ENCODE data around the gene C3orf20.
"Not testable (repeated sequence)": the region's sequence is repeated elsewhere in the genome, so short reads cannot be mapped to it uniquely, and the experiment has no call there.

The C3orf20 gene

GRCh38 chr3:14796403-14797077 lies 121.6 kb downstream of the C3orf20 start:
- no peak for DNase-seq (ENCODE audit: low read depth in 2 of 2)

DNA sequence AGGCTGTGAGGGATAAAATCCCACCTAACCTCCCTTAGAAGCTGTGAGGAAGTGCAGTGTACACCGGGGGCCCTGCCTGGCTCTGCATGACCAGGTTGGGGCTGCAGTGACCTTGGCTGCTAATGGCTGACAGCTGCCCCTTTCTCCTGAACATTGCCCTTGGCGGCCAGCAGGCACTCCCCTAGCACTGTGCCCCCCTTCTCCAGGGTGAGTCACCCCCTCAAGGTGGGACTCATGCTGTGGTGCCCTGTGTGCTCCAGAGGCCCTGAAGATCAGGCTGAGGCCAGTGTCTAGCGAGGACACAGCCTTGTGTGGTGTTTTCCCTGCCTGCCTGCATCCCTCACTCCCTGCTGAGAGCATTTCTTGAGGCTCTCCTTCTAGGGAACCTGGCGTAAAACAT lies 122.8 kb downstream of the C3orf20 start:
- no peak for DNase-seq (ENCODE audit: low read depth in 2 of 2)

DNA sequence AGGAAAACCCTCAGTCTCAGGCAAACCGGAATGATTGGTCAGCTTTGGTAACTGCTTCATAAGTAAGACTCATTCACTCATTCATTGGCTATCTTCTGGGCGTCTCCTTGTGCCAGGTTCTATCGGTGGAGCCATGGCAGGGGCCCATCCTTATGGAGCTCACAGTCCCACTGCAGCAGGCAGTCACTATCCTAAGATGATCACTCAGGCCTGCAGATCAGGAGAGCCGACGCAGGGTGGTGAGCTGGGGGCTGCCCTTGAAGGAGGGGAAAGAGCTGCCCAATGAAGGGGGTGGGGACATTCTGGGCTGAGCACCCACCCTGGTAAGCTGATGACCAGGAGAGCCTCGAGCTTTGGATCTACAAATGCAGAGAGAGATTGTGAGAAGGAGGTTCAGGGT lies 123.3 kb downstream of the C3orf20 start:
- no peak for DNase-seq (ENCODE audit: low read depth in 2 of 2)

- no peak for DNase-seq (ENCODE audit: low read depth in 2 of 2)
Observed at GRCh38 chr3:14799146-14799545, 124.2 kb downstream of the C3orf20 start.

DNA sequence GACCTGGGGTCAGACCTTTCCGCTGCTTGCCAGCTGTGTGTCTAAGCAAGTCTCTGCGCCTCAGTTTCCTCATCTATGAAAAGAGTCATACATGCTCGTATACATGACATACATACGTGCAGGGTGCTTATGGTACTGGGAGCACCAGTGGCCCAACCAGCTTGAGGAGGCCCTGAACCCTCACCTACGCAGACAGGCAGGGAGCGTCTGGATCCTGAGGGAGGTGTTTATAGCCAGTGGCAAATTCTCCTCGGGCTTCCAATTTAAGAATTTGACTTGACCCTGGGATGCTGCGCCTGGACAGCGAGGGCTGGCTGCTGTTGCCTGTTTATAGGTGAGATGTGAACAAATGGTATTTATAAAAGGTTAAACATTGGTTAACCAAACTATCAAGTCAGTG lies 126.1 kb downstream of the C3orf20 start:
- no peak for DNase-seq (ENCODE audit: low read depth in 2 of 2)

GRCh38 chr3:14801668-14802380 lies 126.9 kb downstream of the C3orf20 start:
- DNase-seq (ENCODE audit: low read depth in 2 of 2), result no peak

- no peak for DNase-seq (ENCODE audit: low read depth in 2 of 2)
Observed at GRCh38 chr3:14802381-14802731, 127.4 kb downstream of the C3orf20 start.

DNA sequence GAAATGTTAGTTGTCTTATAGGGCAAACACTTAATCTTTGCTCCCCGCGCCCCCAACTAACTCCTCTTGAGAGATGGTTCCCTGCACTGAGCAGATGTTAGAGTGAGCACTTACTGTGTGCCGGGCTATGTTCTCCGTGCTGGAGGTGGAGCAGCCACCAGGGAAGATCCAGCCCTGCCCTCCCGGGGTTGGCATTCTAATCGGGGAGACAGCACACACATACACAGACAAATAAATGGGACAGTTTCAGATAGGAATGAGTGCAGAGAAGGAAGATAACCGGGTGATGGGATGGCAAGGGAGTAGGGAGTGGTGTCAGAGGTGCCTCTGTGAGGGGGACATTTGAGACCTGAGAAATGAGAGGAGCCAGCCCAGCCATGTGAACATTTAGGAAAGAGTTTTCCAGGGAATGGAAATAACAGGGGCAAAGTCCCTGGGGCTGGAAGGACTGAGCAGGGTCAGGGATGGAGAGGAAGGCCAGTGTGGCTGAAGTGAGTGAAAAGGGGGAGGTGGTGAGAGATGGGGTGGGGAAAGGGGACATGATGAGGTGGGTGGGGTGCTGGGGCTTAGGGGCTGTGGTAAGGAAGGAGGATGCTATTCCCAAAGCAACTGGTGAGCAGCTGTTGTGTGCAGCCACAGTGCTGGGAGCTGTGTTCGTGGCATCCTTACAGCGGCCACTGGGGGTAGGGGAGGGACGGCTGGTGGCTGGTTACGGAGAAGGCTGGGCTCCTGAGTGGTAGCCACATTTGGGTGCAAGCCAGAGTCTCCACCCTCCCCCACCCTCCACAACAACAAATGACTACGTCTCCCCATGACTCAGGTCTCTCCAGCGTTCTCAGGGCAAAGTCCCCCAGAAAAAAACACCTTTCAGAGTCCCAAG lies 128.4 kb downstream of the C3orf20 start:
- no peak for DNase-seq (ENCODE audit: low read depth in 2 of 2)

GRCh38 chr3:14803981-14804834 lies 129.3 kb downstream of the C3orf20 start:
- no peak for DNase-seq (ENCODE audit: low read depth in 2 of 2)

- DNase-seq (ENCODE audit: low read depth in 2 of 2), result no peak
Observed at GRCh38 chr3:14804835-14805780, 130.2 kb downstream of the C3orf20 start.

DNA sequence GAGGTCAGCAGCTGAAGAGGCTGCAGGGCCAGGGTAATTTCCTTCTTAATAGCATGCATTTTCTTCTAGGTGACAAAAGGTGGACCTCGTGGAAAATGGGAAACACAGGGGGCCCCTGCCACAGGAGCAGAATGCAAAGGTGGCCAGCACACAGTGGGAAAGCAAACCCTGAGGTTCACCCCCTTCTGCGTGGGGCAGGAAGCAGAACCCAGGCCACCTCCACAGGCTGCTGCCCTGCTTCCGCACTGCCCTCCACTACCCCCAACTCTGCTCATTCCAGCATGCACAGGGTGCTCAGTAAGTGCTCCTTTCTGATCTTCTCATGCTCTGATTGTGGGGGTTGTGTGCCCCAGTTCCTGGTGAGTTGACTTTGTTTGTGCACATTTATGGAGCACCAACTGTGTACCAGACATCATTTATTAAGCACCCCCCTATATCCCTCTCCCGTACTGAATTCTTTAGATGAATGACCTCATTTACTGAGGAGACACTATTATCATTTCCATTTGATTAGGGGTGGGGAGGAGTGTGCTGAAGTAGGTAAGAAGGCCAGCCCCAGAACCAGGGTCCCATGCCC lies 131.1 kb downstream of the C3orf20 start:
- no peak for DNase-seq (ENCODE audit: low read depth in 2 of 2)

DNA sequence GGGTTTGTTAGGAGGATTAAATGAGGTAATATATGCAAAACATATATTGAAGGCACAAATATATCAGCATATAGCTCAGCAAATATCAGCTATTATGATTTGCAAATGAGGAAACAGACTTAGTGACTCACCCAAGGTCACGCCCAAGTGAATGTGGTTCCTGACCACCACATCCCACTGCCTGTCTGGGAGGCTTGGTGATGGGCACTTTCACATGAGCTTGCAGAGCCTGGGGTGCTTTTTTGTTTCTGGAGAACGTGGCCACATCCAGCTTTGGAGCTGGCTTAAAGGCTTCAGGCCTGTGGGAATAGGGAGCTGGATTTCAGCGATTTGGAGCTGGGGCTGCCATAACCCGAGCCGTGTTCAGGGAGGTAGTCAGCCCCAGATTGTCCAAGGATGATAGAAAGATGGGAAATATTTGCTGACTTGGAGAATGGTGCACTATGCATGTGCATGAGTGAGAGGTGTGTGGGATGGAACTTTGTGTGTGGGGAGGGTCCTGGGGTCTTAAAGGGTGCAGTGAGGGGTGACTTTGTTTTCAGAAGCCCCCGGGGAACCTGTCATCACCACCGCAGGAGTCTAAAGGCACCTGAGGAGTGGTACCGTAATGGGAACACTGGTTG lies 131.8 kb downstream of the C3orf20 start:
- DNase-seq (ENCODE audit: low read depth in 2 of 2), result no peak

DNA sequence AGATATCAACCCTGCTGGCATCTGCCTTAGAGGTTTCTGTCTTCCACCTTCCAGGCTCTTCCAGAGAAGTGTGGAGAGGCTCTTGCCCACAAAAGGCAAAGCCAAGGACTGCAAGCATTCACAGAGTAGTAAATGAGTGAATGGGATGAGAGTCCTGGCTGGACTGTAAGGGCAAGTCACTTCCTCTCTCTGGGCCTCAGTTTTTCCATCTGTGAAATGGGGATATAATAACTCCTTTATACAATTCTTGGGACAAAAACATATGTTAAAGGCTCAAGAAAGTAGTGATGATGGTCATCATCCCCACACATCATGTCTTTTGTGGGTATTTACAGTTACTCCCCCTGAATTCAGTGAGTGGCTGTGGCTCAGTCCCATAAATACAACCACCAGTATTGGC lies 133.1 kb downstream of the C3orf20 start:
- DNase-seq (ENCODE audit: low read depth in 2 of 2), result no peak

- no peak for DNase-seq (ENCODE audit: low read depth in 2 of 2)
Observed at GRCh38 chr3:14808502-14809266, 133.7 kb downstream of the C3orf20 start.

- DNase-seq (ENCODE audit: low read depth in 2 of 2), result not testable (repeated sequence)
Observed at GRCh38 chr3:14809611-14810010, 134.7 kb downstream of the C3orf20 start.

DNA sequence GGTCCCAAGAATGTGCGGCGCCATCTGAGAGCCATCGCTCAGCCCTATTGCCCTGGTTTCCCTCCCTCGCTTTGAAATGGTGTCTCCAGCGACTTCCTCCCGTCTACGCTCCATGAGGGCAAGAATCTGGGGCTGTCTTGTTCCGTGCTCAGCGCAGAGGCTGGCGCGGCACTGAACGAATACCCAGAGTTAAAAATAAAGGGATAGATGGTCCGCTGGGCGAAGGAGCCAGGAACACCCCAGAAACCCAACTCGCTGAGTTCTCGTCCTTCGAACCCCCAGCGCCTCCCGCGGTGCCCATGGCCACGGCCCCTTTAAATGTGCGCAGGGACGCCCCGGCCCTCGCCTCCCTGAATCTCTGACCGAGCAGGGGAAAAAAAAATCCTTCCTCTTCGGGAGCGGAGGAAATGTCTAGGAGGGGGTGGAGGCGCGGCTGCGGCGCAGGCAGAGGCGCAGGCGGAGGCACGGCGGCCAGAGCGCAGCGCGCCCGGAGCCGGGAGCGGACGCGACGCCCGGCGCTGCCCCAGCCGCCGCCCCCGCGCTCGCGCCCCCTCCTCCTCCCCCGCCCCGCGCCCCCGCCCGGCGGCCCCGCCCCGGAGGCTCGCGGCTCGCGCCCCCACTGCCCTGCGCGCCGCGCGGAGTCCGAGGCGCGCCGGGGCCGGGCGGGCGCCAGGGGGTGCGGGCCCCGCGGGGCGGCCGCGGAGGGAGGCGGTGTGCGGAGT lies 135.3 kb downstream of the C3orf20 start:
- DNase-seq (ENCODE audit: low read depth in 2 of 2), result no peak

DNA sequence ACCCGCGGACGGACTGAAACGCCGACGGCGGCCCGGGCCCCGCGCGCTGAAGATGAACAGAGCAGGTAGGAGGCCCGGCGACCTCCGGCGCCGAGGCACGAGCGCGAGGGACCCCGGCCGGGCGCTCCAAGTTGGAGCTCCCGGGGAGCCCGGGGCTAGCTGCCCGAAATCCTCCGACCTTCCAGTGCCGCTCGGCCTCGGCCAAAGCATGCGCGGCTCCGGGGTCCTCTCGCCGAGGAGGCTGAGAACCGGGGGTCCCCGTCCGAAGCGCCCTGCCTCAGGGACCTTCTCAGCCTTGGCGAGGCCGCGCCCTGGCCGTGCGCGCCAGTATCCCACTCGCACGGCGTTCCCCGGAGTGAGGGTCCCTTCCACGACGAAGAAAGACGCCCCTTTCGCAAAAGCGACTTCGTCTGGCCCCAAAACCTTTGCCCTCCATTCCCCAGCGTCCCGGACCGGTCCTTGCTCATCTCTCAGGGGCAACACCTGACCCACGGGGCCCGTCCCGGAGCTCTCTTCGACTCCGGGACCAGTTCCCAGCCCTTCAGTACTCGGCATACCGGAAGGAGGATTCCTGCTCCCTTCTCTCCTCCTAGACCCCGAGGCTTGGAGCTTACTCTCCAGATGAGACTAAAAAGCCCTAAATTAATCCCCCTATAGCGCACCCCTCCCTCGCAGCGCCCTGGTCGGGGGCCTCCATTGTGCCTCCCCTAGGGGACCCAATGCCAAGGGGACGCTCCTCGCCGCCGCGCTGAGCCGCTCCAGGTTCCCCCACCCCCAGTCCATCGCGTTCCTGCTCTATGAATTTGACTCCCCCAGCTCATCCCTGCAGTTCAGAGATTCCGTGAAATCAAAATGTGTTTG lies 136.1 kb downstream of the C3orf20 start:
- DNase-seq (ENCODE audit: low read depth in 2 of 2), result no peak
